ENCODE measurements around the gene HOXC6. TPM values are rescaled to one million over a fixed set of nuclear protein-coding genes. Genes with fewer than 3 reads are reported as not detected.

Gene HOXC6
- total RNA-seq, 1 donor from 2014 or later: not detected

DNA sequence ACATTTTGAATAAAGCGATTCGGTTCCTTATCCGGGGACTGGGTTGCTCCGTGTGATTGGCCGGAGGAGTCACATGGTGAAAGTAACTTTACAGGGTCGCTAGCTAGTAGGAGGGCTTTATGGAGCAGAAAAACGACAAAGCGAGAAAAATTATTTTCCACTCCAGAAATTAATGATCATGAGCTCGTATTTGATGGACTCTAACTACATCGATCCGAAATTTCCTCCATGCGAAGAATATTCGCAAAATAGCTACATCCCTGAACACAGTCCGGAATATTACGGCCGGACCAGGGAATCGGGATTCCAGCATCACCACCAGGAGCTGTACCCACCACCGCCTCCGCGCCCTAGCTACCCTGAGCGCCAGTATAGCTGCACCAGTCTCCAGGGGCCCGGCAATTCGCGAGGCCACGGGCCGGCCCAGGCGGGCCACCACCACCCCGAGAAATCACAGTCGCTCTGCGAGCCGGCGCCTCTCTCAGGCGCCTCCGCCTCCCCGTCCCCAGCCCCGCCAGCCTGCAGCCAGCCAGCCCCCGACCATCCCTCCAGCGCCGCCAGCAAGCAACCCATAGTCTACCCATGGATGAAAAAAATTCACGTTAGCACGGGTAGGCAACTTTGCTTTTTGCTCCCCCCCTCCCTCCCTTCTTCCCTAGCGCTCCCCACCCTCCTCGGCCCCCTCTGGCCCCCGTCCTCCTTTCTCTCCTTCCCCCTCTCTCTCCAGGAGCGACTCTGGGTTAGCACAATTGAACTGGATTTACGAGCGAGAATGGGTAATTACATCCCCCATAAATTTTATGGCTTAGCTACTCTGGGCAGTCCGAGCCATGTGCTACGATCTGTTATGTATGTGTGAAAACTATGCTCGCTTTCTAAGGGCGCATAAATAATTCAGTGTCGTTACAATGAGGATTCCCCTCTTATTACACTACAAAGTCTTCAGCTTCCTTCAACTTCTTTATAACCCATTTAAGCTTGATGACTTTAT lies 25.8 kb downstream of the HOXC6 start, which contains the start of gene HOXC4:
TSS of gene HOXC4 (plus strand) at position 85 of the 991 bp plus-strand sequence. CDS start at position 173, 88 bp downstream.
- H3K27ac ChIP-seq: no peak within 1 kb of the TSS
- Mint-ChIP-seq H3K36me3 (no peaks in the 10 kb centered on the region), H3K9me3 (peaks cover 7% of the 10 kb centered on the region), H3K4me3 (peak within 1 kb of the TSS; percentile 57), H3K27me3 (ENCODE audit: insufficient read depth, low read depth) (peaks cover 92% of the 10 kb centered on the region), H3K27ac (no peak within 1 kb of the TSS), H3K4me1 (no peaks in the 10 kb centered on the region)
- no peaks in the 10 kb centered on the region for H3K9me3 ChIP-seq (ENCODE audit: low read depth)
- H3F3A ChIP-seq (ENCODE audit: low read depth): no peaks in the 10 kb centered on the region
- peaks cover 100% of the 10 kb centered on the region for H3K27me3 ChIP-seq
- TF ChIP-seq EZH2phosphoT487 (IDR thresholded peaks at IDR 0.05): peak; percentile 76
- TF ChIP-seq, protein P1, sequence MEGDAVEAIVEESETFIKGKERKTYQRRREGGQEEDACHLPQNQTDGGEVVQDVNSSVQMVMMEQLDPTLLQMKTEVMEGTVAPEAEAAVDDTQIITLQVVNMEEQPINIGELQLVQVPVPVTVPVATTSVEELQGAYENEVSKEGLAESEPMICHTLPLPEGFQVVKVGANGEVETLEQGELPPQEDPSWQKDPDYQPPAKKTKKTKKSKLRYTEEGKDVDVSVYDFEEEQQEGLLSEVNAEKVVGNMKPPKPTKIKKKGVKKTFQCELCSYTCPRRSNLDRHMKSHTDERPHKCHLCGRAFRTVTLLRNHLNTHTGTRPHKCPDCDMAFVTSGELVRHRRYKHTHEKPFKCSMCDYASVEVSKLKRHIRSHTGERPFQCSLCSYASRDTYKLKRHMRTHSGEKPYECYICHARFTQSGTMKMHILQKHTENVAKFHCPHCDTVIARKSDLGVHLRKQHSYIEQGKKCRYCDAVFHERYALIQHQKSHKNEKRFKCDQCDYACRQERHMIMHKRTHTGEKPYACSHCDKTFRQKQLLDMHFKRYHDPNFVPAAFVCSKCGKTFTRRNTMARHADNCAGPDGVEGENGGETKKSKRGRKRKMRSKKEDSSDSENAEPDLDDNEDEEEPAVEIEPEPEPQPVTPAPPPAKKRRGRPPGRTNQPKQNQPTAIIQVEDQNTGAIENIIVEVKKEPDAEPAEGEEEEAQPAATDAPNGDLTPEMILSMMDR (IDR thresholded peaks at IDR 0.05): no peak
- peak; percentile 92 for TF ChIP-seq EZH2 (IDR thresholded peaks at IDR 0.05)
- H3K9ac ChIP-seq: no peak within 1 kb of the TSS
- peak within 1 kb of the TSS; percentile 53 for H3K4me2 ChIP-seq
- DNase-seq (ENCODE audit: low spot score): no peak
- peak within 1 kb of the TSS; percentile 25 for H3K4me3 ChIP-seq
- H4K20me1 ChIP-seq (ENCODE audit: low read depth): peaks cover 71% of the 10 kb centered on the region
- H3K79me2 ChIP-seq (ENCODE audit: low read depth): no peaks in the 10 kb centered on the region
- H3K36me3 ChIP-seq: no peaks in the 10 kb centered on the region
- no peak within 1 kb of the TSS for H2AFZ ChIP-seq (replicated peaks)
- peaks cover 7% of the 10 kb centered on the region for H3K4me1 ChIP-seq

DNA sequence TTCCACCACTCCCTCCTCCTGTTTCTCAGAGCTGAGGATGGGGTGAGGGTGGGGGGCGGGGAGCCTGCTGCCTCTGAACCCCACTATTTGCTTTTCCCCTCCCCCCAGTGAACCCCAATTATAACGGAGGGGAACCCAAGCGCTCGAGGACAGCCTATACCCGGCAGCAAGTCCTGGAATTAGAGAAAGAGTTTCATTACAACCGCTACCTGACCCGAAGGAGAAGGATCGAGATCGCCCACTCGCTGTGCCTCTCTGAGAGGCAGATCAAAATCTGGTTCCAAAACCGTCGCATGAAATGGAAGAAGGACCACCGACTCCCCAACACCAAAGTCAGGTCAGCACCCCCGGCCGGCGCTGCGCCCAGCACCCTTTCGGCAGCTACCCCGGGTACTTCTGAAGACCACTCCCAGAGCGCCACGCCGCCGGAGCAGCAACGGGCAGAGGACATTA lies 26.5 kb downstream of the HOXC6 start:
- Mint-ChIP-seq H3K4me1 (no peaks in the 10 kb centered on the region), H3K9me3 (peaks cover 2% of the 10 kb centered on the region), H3K27me3 (ENCODE audit: insufficient read depth, low read depth) (peaks cover 92% of the 10 kb centered on the region), H3K27ac (no peak overlapping the region), H3K4me3 (no peak overlapping the region), H3K36me3 (no peaks in the 10 kb centered on the region)
- peaks cover 7% of the 10 kb centered on the region for H3K4me1 ChIP-seq
- no peak overlapping the region for H3K4me3 ChIP-seq
- H4K20me1 ChIP-seq (ENCODE audit: low read depth): peaks cover 72% of the 10 kb centered on the region
- no peaks in the 10 kb centered on the region for H3K9me3 ChIP-seq (ENCODE audit: low read depth)
- no peak overlapping the region for H2AFZ ChIP-seq (replicated peaks)
- no peak overlapping the region for H3K4me2 ChIP-seq
- H3K9ac ChIP-seq: no peak overlapping the region
- no peak for DNase-seq (ENCODE audit: low spot score)
- H3K36me3 ChIP-seq: no peaks in the 10 kb centered on the region
- no peaks in the 10 kb centered on the region for H3F3A ChIP-seq (ENCODE audit: low read depth)
- H3K27me3 ChIP-seq: peaks cover 100% of the 10 kb centered on the region
- no peak overlapping the region for H3K27ac ChIP-seq
- TF ChIP-seq, protein P1 (IDR thresholded peaks at IDR 0.05): no peak
- peak; percentile 71 for TF ChIP-seq EZH2phosphoT487 (IDR thresholded peaks at IDR 0.05)
- no peaks in the 10 kb centered on the region for H3K79me2 ChIP-seq (ENCODE audit: low read depth)

GRCh38 chr12:54055552-54055951 lies 27.3 kb downstream of the HOXC6 start:
- no peaks in the 10 kb centered on the region for H3K79me2 ChIP-seq (ENCODE audit: low read depth)
- no peak overlapping the region for H3K9ac ChIP-seq
- H3K9me3 ChIP-seq (ENCODE audit: low read depth): no peaks in the 10 kb centered on the region
- H3K36me3 ChIP-seq: no peaks in the 10 kb centered on the region
- TF ChIP-seq EZH2 (IDR thresholded peaks at IDR 0.05): no peak
- TF ChIP-seq EZH2phosphoT487 (IDR thresholded peaks at IDR 0.05): no peak
- no peak overlapping the region for H3K4me3 ChIP-seq
- Mint-ChIP-seq H3K27me3 (ENCODE audit: insufficient read depth, low read depth) (peaks cover 90% of the 10 kb centered on the region), H3K4me1 (no peaks in the 10 kb centered on the region), H3K27ac (no peak overlapping the region), H3K4me3 (no peak overlapping the region), H3K36me3 (no peaks in the 10 kb centered on the region), H3K9me3 (peaks cover 2% of the 10 kb centered on the region)
- no peak for DNase-seq (ENCODE audit: low spot score)
- no peaks in the 10 kb centered on the region for H3F3A ChIP-seq (ENCODE audit: low read depth)
- H3K4me1 ChIP-seq: peaks cover 7% of the 10 kb centered on the region
- H3K27ac ChIP-seq: no peak overlapping the region
- no peak overlapping the region for H2AFZ ChIP-seq (replicated peaks)
- H3K27me3 ChIP-seq: peaks cover 100% of the 10 kb centered on the region
- peaks cover 65% of the 10 kb centered on the region for H4K20me1 ChIP-seq (ENCODE audit: low read depth)
- no peak overlapping the region for H3K4me2 ChIP-seq
